GM12878 (cell line): ENCODE data around the gene RGL1. TPM values are rescaled to one million over a fixed set of nuclear protein-coding genes. Genes with fewer than 3 reads are reported as not detected.

ENCODE experiments used
- ATAC-seq: fragments of 200-7000 bp; cut with Tn5 transposase; 3 replicates; pipeline ENCODE4 v1.9.1; 2020; ENCODE audit warnings: mild to moderate bottlenecking, moderate library complexity
- BruUV-seq: library from RNA; stranded (reverse); fragments of 400-500 nt; replicated peaks from 2 replicates; lab custom pipeline; 2021; lab: Mats Ljungman, UMichigan
- CTCF ChIA-PET: fragments of 300-600 bp; sonication (Branson Sonifier 250); formaldehyde crosslinking; extraction: SDS; loops from one replicate; lab custom pipeline; 2021; ENCODE audit warnings: inconsistent platforms; lab: Yijun Ruan, JAX
- POLR2A ChIA-PET: fragments of 350-600 bp; formaldehyde crosslinking; extraction: SDS; loops from one replicate; lab custom pipeline; 2021; ENCODE audit warnings: inconsistent platforms; lab: Charles Lee
- RAD21 ChIA-PET: fragments of 300-600 bp; sonication (Branson Sonifier 250); formaldehyde crosslinking; loops from one replicate; lab custom pipeline; 2023; ENCODE audit warnings: antibody characterized with exemption; ENCODE audit not compliant: unreplicated experiment; lab: Charles Lee
- SMC1A ChIA-PET: fragments of 300-600 bp; sonication (Branson Sonifier 250); formaldehyde crosslinking; loops from one replicate; lab custom pipeline; 2023; ENCODE audit not compliant: unreplicated experiment, uncharacterized antibody; lab: Charles Lee
- DNase-seq: peaks from one replicate; pipeline ENCODE4 v3.0.0-alpha.2; 2011; ENCODE audit warnings: low read depth, low spot score
- FAIRE-seq: peaks from 3 replicates; lab custom pipeline; 2011; peaks lifted over from hg19 to GRCh38; lab: Jason Lieb, UNC
- H2AFZ ChIP-seq: 2 replicates; pipeline ENCODE4 v1.6.0; 2011; ENCODE audit warnings: low read depth, low read length, control low read depth; ENCODE audit not compliant: control insufficient read depth
- H3K27ac ChIP-seq: 2 replicates; pipeline ENCODE4 v1.5.1; 2011; ENCODE audit warnings: control low read depth; ENCODE audit not compliant: control insufficient read depth, insufficient read depth
- H3K27me3 ChIP-seq, 2 experiments: replicated peaks in 1 of 2; 2 replicates each; pipeline versions ENCODE4 v1.6.0 to v1.6.1; 2011; ENCODE audit warnings: low read length in 1 of 2; ENCODE audit not compliant: control insufficient read depth in 2 of 2, insufficient read depth in 2 of 2
- H3K36me3 ChIP-seq, 2 experiments: 2 replicates each; pipeline ENCODE4 v1.5.1; 2011; ENCODE audit warnings: low read length in 1 of 2; ENCODE audit not compliant: control insufficient read depth in 2 of 2, insufficient read depth in 2 of 2
- H3K4me1 ChIP-seq: 2 replicates; pipeline ENCODE4 v1.6.1; 2011; ENCODE audit warnings: mild to moderate bottlenecking, low read length, moderate library complexity, mixed read lengths; ENCODE audit not compliant: control insufficient read depth, insufficient read depth
- H3K4me2 ChIP-seq: 2 replicates; pipeline ENCODE4 v1.6.0; 2011; ENCODE audit warnings: control low read depth; ENCODE audit not compliant: control insufficient read depth, insufficient read depth
- H3K4me3 ChIP-seq: fragments of 200-600 bp; sonication (generic); 2 replicates; pipeline ENCODE4 v1.5.1; 2016
- H3K79me2 ChIP-seq: 2 replicates; pipeline ENCODE4 v1.6.0; 2011; ENCODE audit warnings: low read length; ENCODE audit not compliant: control insufficient read depth, insufficient read depth
- H3K9ac ChIP-seq: 2 replicates; pipeline ENCODE4 v1.8.0; 2011; ENCODE audit warnings: low read length, control low read depth, mixed read lengths; ENCODE audit not compliant: control insufficient read depth, insufficient read depth
- H3K9me3 ChIP-seq: replicated peaks from 3 replicates; pipeline ENCODE4 v1.5.1; 2011; ENCODE audit warnings: mild to moderate bottlenecking, low read length; ENCODE audit not compliant: control insufficient read depth, insufficient read depth
- H4K20me1 ChIP-seq: 2 replicates; pipeline ENCODE4 v1.6.0; 2011; ENCODE audit not compliant: control insufficient read depth, insufficient read depth
- BCLAF1 ChIP-seq: fragments of 450-650 bp; IDR thresholded peaks from 2 replicates; pipeline ENCODE4 v1.6.1; 2017; ENCODE audit warnings: antibody characterized with exemption, mild to moderate bottlenecking, moderate library complexity
- CREB1 ChIP-seq: IDR thresholded peaks from 2 replicates; pipeline ENCODE4 v1.6.1; 2012; ENCODE audit warnings: low read depth, mild to moderate bottlenecking, inconsistent platforms
- IKZF1 ChIP-seq: fragments of 450-650 bp; conservative IDR thresholded peaks from 2 replicates; pipeline ENCODE4 v1.6.1; 2017; ENCODE audit warnings: antibody characterized with exemption, mild to moderate bottlenecking
- KLF5 ChIP-seq: fragments of 450-650 bp; IDR thresholded peaks from 2 replicates; pipeline ENCODE4 v1.6.1; 2014; ENCODE audit warnings: mild to moderate bottlenecking; ENCODE audit not compliant: partially characterized antibody
- MAX ChIP-seq: IDR thresholded peaks from 2 replicates; pipeline ENCODE4 v1.6.1; 2012; ENCODE audit warnings: low read depth, low read length, improper control_type of control experiment
- NBN ChIP-seq: fragments of 450-650 bp; IDR thresholded peaks from 2 replicates; pipeline ENCODE4 v1.6.1; 2016
- POLR2AphosphoS2 ChIP-seq: IDR thresholded peaks from 2 replicates; pipeline ENCODE4 v1.6.1; 2011; ENCODE audit warnings: low read depth, mild to moderate bottlenecking, low read length, improper control_type of control experiment, moderate library complexity
- RELB ChIP-seq: fragments of 450-650 bp; IDR thresholded peaks from 2 replicates; pipeline ENCODE4 v1.6.1; 2017; ENCODE audit warnings: low read depth, mild to moderate bottlenecking, moderate library complexity
- ZSCAN29 ChIP-seq: fragments of 450-650 bp; IDR thresholded peaks from 2 replicates; pipeline ENCODE4 v1.6.1; 2017; ENCODE audit warnings: mild to moderate bottlenecking, moderate library complexity
- WGBS: methylation state at CpG from one replicate; pipeline ENCODE4 v1.1.6; 2016; ENCODE audit warnings: low lambda C conversion rate; ENCODE audit not compliant: insufficient replicate concordance, insufficient coverage; ENCODE audit errors: missing lambda C conversion rate; 5-methylcytosine and 5-hydroxymethylcytosine counted together
- in situ Hi-C: fragments of 300-500 bp; cut with MboI; formaldehyde crosslinking; loops from 9 replicates; pipeline ENCODE4 v1.14.3; 2018; ENCODE audit warnings: mixed read lengths
- intact Hi-C: fragments of 100-400 bp; cut with micrococcal nuclease; formaldehyde crosslinking; loops from one replicate; pipeline ENCODE4 v1.14.2; 2022; ENCODE audit not compliant: unreplicated experiment
- polyA plus RNA-seq, 11 experiments: library from polyadenylated mRNA; depleted of rRNA in 4 of 11; unstranded in 6 of 11; stranded (reverse) in 5 of 11; fragments of >200 nt; fragmentation: Nextera tagmentation in 4 of 11; fragmentation: Illumina TruSeq in 1 of 11; extraction: Ambion mirVana in 4 of 11; extraction: Trizol in 1 of 11; gene quantifications; 1 replicate in 1 of 11; 2 replicates in 10 of 11; pipeline versions ENCODE4 v1.2.1 to v1.2.3, GENCODE V29; 2011 to 2016; ENCODE audit warnings: inconsistent platforms in 2 of 11, missing spikeins in 2 of 11, low read depth in 1 of 11
- total RNA-seq, 4 experiments: library from RNA; depleted of rRNA in 3 of 4; stranded (reverse); fragments of >200 nt in 3 of 4; fragmentation: Illumina TruSeq in 1 of 4; extraction: Trizol in 1 of 4; gene quantifications; 2 replicates each; pipeline versions ENCODE4 v1.2.1 to v1.2.3, GENCODE V29; 2013 to 2021
- TF ChIP-seq, protein P1 (sequence below): fragments of 450-650 bp; IDR thresholded peaks from 2 replicates; pipeline ENCODE4 v1.6.1; 2017; ENCODE audit warnings: mild to moderate bottlenecking, moderate library complexity
- TF ChIP-seq, protein P2 (sequence below), 3 experiments: IDR thresholded peaks in 2 of 3; conservative IDR thresholded peaks in 1 of 3; 2 replicates each; pipeline ENCODE4 v1.5.1; 2011; ENCODE audit warnings: low read depth in 3 of 3, low read length in 3 of 3, mild to moderate bottlenecking in 3 of 3, control low read depth in 2 of 3, moderate library complexity in 2 of 3, inconsistent platforms in 1 of 3, mixed read lengths in 1 of 3; ENCODE audit not compliant: control insufficient read depth in 2 of 3, insufficient read depth in 1 of 3; ENCODE audit errors: extremely low read depth in 1 of 3

RGL1 gene
- total and polyA plus RNA-seq, 10 of the 15 experiments (the other 5 are each of a cell fraction or from before 2014, with no cell fraction given) = 8.1 to 25.0 (median 19.0) TPM

DNA sequence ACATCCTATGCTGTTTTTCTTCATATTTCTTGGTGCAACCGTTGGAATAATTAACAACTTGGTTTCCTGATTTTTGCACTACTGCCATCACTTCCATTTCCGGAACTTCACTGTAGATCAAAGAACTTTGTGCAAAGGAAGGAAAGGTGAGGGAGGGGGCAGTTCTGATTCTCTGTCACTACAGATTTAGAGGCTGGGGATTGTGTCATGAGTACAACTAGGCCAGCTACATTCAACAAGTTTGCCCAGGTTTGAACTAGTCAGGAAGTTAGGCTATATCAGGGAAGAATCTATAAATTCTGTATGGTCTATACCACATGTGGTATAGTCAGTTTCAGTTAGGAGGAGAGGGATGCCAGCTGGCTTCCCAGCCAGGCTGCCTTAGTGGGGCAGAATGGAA, 84.2 kb downstream of the RGL1 start:
- H3K4me2 ChIP-seq = no peak overlapping the region
- peaks cover 11 to 27% of the 10 kb centered on the region in 2 experiments for H3K36me3 ChIP-seq
- FAIRE-seq (no peak), ATAC-seq (no peak), DNase-seq (no peak)
- 50% methylated on average over 2 of the region's 2 CpGs for WGBS
- H4K20me1 ChIP-seq = no peaks in the 10 kb centered on the region
- POLR2A ChIA-PET = interaction anchor here (0.5 to 0.9 kb wide), 2 partner anchors 19 to 42 kb away, joined by 3 read pairs; no protein-coding TSS in a partner anchor
- intact Hi-C loops (no loop called here), in situ Hi-C loops (no loop called here)
- H3K27me3 ChIP-seq = no peaks in the 10 kb centered on the region
- H3K4me1 ChIP-seq = peaks cover 56% of the 10 kb centered on the region
- H3K4me3 ChIP-seq = no peak overlapping the region
- SMC1A ChIA-PET = interaction anchor here (0.9 to 12.0 kb wide), 7 partner anchors 8 to 234 kb away, joined by 3 to 134 read pairs (median 5); no protein-coding TSS in a partner anchor
- RAD21 ChIA-PET = interaction anchor here (1.2 to 1.6 kb wide), 2 partner anchors 25 to 27 kb away, joined by 3 to 7 read pairs; no protein-coding TSS in a partner anchor
- no TSS peak for BruUV-seq
- H3K9ac ChIP-seq = no peak overlapping the region
- H2AFZ ChIP-seq = no peak overlapping the region
- no peaks in the 10 kb centered on the region; the same call in 2 of the 3 replicates for H3K9me3 ChIP-seq
- no peak overlapping the region; the same call in 1 of the 2 replicates for H3K27ac ChIP-seq
- H3K79me2 ChIP-seq = no peaks in the 10 kb centered on the region; the same call in 1 of the 2 replicates
- CTCF ChIA-PET = interaction anchor here (0.8 to 7.2 kb wide), 8 partner anchors 9 to 234 kb away, joined by 3 to 44 read pairs (median 6); no protein-coding TSS in a partner anchor
- TF ChIP-seq CREB1 (no peak), ZSCAN29 (no peak), RELB (no peak), NBN (no peak), BCLAF1 (no peak), IKZF1 (no peak), MAX (no peak), KLF5 (no peak), POLR2AphosphoS2 (no peak)
- TF ChIP-seq, protein P1, sequence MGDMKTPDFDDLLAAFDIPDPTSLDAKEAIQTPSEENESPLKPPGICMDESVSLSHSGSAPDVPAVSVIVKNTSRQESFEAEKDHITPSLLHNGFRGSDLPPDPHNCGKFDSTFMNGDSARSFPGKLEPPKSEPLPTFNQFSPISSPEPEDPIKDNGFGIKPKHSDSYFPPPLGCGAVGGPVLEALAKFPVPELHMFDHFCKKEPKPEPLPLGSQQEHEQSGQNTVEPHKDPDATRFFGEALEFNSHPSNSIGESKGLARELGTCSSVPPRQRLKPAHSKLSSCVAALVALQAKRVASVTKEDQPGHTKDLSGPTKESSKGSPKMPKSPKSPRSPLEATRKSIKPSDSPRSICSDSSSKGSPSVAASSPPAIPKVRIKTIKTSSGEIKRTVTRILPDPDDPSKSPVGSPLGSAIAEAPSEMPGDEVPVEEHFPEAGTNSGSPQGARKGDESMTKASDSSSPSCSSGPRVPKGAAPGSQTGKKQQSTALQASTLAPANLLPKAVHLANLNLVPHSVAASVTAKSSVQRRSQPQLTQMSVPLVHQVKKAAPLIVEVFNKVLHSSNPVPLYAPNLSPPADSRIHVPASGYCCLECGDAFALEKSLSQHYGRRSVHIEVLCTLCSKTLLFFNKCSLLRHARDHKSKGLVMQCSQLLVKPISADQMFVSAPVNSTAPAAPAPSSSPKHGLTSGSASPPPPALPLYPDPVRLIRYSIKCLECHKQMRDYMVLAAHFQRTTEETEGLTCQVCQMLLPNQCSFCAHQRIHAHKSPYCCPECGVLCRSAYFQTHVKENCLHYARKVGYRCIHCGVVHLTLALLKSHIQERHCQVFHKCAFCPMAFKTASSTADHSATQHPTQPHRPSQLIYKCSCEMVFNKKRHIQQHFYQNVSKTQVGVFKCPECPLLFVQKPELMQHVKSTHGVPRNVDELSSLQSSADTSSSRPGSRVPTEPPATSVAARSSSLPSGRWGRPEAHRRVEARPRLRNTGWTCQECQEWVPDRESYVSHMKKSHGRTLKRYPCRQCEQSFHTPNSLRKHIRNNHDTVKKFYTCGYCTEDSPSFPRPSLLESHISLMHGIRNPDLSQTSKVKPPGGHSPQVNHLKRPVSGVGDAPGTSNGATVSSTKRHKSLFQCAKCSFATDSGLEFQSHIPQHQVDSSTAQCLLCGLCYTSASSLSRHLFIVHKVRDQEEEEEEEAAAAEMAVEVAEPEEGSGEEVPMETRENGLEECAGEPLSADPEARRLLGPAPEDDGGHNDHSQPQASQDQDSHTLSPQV = no peak
- TF ChIP-seq, protein P2, sequence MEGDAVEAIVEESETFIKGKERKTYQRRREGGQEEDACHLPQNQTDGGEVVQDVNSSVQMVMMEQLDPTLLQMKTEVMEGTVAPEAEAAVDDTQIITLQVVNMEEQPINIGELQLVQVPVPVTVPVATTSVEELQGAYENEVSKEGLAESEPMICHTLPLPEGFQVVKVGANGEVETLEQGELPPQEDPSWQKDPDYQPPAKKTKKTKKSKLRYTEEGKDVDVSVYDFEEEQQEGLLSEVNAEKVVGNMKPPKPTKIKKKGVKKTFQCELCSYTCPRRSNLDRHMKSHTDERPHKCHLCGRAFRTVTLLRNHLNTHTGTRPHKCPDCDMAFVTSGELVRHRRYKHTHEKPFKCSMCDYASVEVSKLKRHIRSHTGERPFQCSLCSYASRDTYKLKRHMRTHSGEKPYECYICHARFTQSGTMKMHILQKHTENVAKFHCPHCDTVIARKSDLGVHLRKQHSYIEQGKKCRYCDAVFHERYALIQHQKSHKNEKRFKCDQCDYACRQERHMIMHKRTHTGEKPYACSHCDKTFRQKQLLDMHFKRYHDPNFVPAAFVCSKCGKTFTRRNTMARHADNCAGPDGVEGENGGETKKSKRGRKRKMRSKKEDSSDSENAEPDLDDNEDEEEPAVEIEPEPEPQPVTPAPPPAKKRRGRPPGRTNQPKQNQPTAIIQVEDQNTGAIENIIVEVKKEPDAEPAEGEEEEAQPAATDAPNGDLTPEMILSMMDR (IDR thresholded peaks at IDR 0.05 in 2 of 3, conservative IDR thresholded peaks at IDR 0.05 in 1 of 3; ENCODE audit: control insufficient read depth in 2 of 3, extremely low read depth in 1 of 3, insufficient read depth in 1 of 3, low read depth in 3 of 3, low read length in 3 of 3) = no peak
